ENCODE results near the gene PLA2G2C.

Gene PLA2G2C

DNA sequence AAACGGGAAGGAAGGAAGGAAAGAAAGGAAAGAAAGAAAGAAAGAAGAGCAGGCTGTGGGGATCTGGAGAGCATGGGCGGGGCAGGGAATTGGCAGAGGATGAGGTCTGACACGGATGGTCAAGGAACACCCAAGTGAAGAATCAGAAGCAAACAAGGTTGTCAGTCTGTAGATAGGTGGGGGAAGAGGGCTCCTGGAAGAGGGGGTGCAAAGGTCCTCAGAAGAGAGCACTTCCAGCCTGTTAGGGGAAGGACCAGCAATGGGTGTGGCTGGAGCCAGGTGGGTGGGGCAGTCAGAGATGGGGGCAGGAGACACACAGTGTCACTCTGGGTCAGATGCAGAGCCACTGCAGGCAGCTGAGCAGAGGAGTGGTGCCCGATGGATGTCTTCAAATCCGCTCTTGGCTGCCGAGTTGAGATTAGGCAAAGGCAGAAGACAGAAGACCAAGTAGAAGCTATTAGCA is 11.0 kb upstream of the PLA2G2C start:
- H3K36me3 Mint-ChIP-seq = no peaks in the 10 kb centered on the region
- DNase-seq (no peak), ATAC-seq (replicated peaks) (no peak)
- H3K4me3 Mint-ChIP-seq = no peak overlapping the region
- H3K27me3 Mint-ChIP-seq = peaks cover 27 to 56% of the 10 kb centered on the region in 2 donors
- peaks cover 4 to 6% of the 10 kb centered on the region in 2 donors for H3K4me1 Mint-ChIP-seq
- no peaks in the 10 kb centered on the region for H3K9me3 Mint-ChIP-seq
- H3K27ac Mint-ChIP-seq = no peak overlapping the region

- ATAC-seq (replicated peaks) (no peak), DNase-seq (no peak)
- Mint-ChIP-seq H3K36me3 (no peaks in the 10 kb centered on the region), H3K4me3 (no peak overlapping the region), H3K4me1 (peaks cover 4 to 6% of the 10 kb centered on the region in 2 donors), H3K27me3 (peaks cover 28 to 57% of the 10 kb centered on the region in 2 donors), H3K9me3 (no peaks in the 10 kb centered on the region), H3K27ac (no peak overlapping the region)
Observed at GRCh38 chr1:20195462-20195780, 9.1 kb upstream of the PLA2G2C start.

DNA sequence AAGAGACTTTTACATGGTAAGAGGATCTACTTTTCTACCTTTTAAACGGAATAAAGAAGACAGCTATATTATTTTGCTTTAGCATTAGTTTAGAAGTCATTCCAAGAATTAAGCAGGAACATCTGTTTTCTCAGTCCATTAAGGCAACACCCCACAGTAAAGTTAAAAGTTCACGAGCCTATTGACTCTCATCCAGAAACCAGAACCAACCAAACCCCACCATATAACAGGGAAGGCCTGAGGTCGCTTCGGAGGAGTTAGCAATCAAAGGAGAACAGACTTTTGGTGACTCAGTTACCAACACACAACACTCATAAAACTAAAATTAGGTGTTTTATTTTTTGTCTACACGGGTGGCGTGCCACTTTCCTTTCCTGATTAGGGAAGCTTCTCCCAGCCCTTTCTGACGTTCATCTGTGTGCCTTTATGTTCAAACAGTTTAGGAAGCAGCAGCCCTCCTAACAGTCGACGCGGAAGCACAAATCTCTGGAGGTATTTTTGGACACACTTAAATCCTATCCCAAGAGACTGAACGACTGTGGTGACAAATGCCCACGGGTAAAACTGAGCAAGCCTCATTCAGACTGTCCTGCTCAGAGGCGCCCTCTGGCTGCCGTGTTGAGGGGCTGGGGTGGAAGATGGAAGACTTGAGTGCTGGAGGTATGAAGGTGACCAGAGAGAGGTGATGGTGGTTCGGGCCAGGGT is 8.6 kb upstream of the PLA2G2C start:
- no peak overlapping the region for H3K4me3 Mint-ChIP-seq
- no peaks in the 10 kb centered on the region for H3K36me3 Mint-ChIP-seq
- H3K27ac Mint-ChIP-seq = no peak overlapping the region
- DNase-seq = peak; percentile 58
- peaks cover 28 to 57% of the 10 kb centered on the region in 2 donors for H3K27me3 Mint-ChIP-seq
- H3K4me1 Mint-ChIP-seq = peaks cover 4 to 6% of the 10 kb centered on the region in 2 donors
- H3K9me3 Mint-ChIP-seq = no peaks in the 10 kb centered on the region
- peak; percentile 88 to 94 for ATAC-seq (replicated peaks)

GRCh38 chr1:20194224-20194623 is 7.9 kb upstream of the PLA2G2C start:
- Mint-ChIP-seq H3K27me3 (peaks cover 34 to 57% of the 10 kb centered on the region in 2 donors), H3K4me1 (peaks cover 4 to 6% of the 10 kb centered on the region in 2 donors), H3K9me3 (no peaks in the 10 kb centered on the region), H3K27ac (no peak overlapping the region), H3K4me3 (no peak overlapping the region), H3K36me3 (no peaks in the 10 kb centered on the region)
- DNase-seq (no peak), ATAC-seq (replicated peaks) (no peak)

DNA sequence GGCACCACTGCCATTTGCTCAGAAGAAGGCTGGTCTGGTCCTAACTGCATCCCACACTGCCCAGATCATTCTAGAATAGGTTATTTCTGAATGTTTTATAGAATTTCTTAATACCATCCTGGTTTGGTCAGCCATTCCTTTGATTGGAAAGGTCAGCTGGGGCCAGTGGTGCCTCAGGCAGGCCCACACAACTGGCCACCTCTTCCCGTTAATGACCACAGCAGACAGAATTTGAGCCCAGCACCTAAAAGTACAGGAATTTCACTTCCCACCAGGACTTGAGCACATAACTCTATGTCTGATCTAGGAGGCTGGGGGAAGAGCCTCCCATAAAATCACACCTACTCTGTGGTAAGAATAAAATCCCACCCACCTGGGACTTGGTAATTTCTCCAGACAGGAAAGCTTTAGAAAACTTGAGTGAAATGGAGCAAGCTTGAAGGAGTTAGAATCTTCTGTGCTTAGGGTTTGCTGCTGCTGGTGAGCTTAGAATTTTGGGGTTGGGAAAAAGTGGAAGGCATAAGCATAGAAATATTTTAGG is 6.6 kb upstream of the PLA2G2C start:
- Mint-ChIP-seq H3K9me3 (no peaks in the 10 kb centered on the region), H3K27me3 (peaks cover 46 to 65% of the 10 kb centered on the region in 2 donors), H3K4me1 (peaks cover 4 to 6% of the 10 kb centered on the region in 2 donors), H3K27ac (no peak overlapping the region), H3K36me3 (no peaks in the 10 kb centered on the region), H3K4me3 (no peak overlapping the region)
- no peak for DNase-seq
- ATAC-seq (replicated peaks) = no peak

GRCh38 chr1:20192364-20192763 is 6.0 kb upstream of the PLA2G2C start:
- Mint-ChIP-seq H3K4me1 (peaks cover 4 to 8% of the 10 kb centered on the region in 2 donors), H3K36me3 (no peaks in the 10 kb centered on the region), H3K27ac (no peak overlapping the region), H3K9me3 (no peaks in the 10 kb centered on the region), H3K27me3 (peaks cover 45 to 64% of the 10 kb centered on the region in 2 donors), H3K4me3 (no peak overlapping the region)
- no peak for DNase-seq
- ATAC-seq (replicated peaks) = no peak

- H3K4me3 Mint-ChIP-seq = no peak overlapping the region
- peaks cover 39 to 59% of the 10 kb centered on the region in 2 donors for H3K27me3 Mint-ChIP-seq
- no peak overlapping the region for H3K27ac Mint-ChIP-seq
Observed at GRCh38 chr1:20191266-20191825, 5.0 kb upstream of the PLA2G2C start.

DNA sequence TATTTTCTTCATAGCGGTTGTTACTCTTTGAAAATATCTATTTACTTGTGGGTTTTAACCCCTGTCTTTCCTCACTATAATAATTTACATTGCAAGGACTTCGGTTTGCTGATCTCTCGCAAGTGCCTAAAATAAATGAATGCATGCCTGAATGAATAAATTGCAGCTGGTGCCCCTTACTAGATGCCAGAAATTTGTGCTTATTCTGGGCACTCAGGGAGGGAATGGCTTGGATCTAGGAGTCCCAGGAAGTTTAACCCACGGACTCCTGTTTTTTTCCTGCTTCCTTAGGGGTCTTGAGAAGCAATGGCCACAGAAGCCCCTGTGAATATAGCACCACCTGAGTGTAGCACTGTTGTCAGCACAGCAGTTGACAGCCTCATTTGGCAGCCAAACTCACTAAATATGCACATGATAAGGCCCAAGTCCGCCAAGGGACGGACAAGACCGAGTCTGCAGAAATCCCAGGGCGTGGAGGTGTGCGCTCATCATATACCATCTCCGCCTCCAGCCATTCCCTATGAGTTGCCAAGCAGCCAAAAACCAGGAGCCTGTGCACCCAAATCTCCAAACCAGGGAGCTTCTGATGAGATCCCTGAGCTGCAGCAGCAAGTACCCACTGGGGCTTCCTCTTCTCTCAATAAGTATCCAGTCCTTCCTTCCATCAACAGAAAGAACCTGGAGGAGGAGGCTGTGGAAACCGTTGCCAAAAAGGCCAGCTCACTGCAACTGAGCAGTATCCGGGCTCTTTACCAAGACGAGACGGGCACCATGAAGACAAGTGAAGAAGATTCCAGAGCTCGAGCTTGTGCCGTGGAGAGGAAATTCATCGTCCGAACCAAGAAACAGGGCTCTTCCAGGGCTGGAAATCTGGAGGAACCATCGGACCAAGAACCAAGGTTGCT is 4.2 kb upstream of the PLA2G2C start:
- Mint-ChIP-seq H3K4me3 (no peak overlapping the region), H3K36me3 (no peaks in the 10 kb centered on the region), H3K9me3 (no peaks in the 10 kb centered on the region), H3K4me1 (peaks cover 12 to 21% of the 10 kb centered on the region in 2 donors), H3K27me3 (peaks cover 38 to 53% of the 10 kb centered on the region in 2 donors), H3K27ac (no peak overlapping the region)
- DNase-seq (no peak), ATAC-seq (replicated peaks) (no peak)

More at GRCh38 chr1:20191266-20191825, 5.0 kb upstream of the PLA2G2C start:
- Mint-ChIP-seq H3K9me3 (no peaks in the 10 kb centered on the region), H3K36me3 (no peaks in the 10 kb centered on the region), H3K4me1 (peaks cover 9 to 16% of the 10 kb centered on the region in 2 donors)
- DNase-seq (no peak), ATAC-seq (replicated peaks) (no peak)

GRCh38 chr1:20189664-20190063 is 3.3 kb upstream of the PLA2G2C start:
- H3K4me3 Mint-ChIP-seq = no peak overlapping the region
- peaks cover 40 to 55% of the 10 kb centered on the region in 2 donors for H3K27me3 Mint-ChIP-seq
- no peaks in the 10 kb centered on the region for H3K36me3 Mint-ChIP-seq
- ATAC-seq (replicated peaks) (no peak), DNase-seq (no peak)
- H3K4me1 Mint-ChIP-seq = peaks cover 13 to 23% of the 10 kb centered on the region in 2 donors
- H3K9me3 Mint-ChIP-seq = no peaks in the 10 kb centered on the region
- H3K27ac Mint-ChIP-seq = no peak overlapping the region

- H3K27me3 Mint-ChIP-seq = peaks cover 51 to 59% of the 10 kb centered on the region in 2 donors
- peaks cover 2 to 3% of the 10 kb centered on the region in 2 donors for H3K36me3 Mint-ChIP-seq
- no peak for DNase-seq
- no peak overlapping the region for H3K4me3 Mint-ChIP-seq
- peaks cover 15 to 28% of the 10 kb centered on the region in 2 donors for H3K4me1 Mint-ChIP-seq
- peaks cover 0 to 1% of the 10 kb centered on the region in 2 donors for H3K9me3 Mint-ChIP-seq
- no peak for ATAC-seq (replicated peaks)
- H3K27ac Mint-ChIP-seq = no peak overlapping the region
Observed at GRCh38 chr1:20188455-20188817, 2.1 kb upstream of the PLA2G2C start.

GRCh38 chr1:20187813-20188454 is 1.6 kb upstream of the PLA2G2C start:
- Mint-ChIP-seq H3K27ac (no peak overlapping the region), H3K9me3 (peaks cover 0 to 1% of the 10 kb centered on the region in 2 donors), H3K4me1 (peaks cover 15 to 28% of the 10 kb centered on the region in 2 donors), H3K27me3 (peaks cover 56 to 63% of the 10 kb centered on the region in 2 donors), H3K36me3 (peaks cover 3% of the 10 kb centered on the region in 2 donors), H3K4me3 (no peak overlapping the region)
- DNase-seq = no peak
- ATAC-seq (replicated peaks) = no peak

- H3K4me1 Mint-ChIP-seq = peaks cover 15 to 28% of the 10 kb centered on the region in 2 donors
- H3K9me3 Mint-ChIP-seq = peaks cover 0 to 1% of the 10 kb centered on the region in 2 donors
- no peak overlapping the region for H3K4me3 Mint-ChIP-seq
- H3K36me3 Mint-ChIP-seq = peaks cover 3% of the 10 kb centered on the region in 2 donors
- no peak for DNase-seq
- H3K27me3 Mint-ChIP-seq = peaks cover 52 to 63% of the 10 kb centered on the region in 2 donors
- no peak overlapping the region for H3K27ac Mint-ChIP-seq
- ATAC-seq (replicated peaks) = no peak
Observed at GRCh38 chr1:20187103-20187812, 940 bp upstream of the PLA2G2C start.
